Measurements from ENCODE around the gene C14orf132.

The C14orf132 gene

GRCh38 chr14:96091149-96091693, 52.1 kb downstream of the C14orf132 start:
- H3K27me3 Mint-ChIP-seq (ENCODE audit: low read depth) = no peaks in the 10 kb centered on the region
- no peaks in the 10 kb centered on the region for H3K9me3 Mint-ChIP-seq
- H3K27ac Mint-ChIP-seq = no peak overlapping the region
- no peaks in the 10 kb centered on the region for H3K36me3 Mint-ChIP-seq (ENCODE audit: low read depth)
- H3K4me1 Mint-ChIP-seq (ENCODE audit: low read depth) = no peaks in the 10 kb centered on the region
- H3K4me3 Mint-ChIP-seq = no peak overlapping the region

GRCh38 chr14:96091941-96092411, 52.8 kb downstream of the C14orf132 start:
- no peaks in the 10 kb centered on the region for H3K9me3 Mint-ChIP-seq
- H3K4me1 Mint-ChIP-seq (ENCODE audit: low read depth) = no peaks in the 10 kb centered on the region
- H3K27ac Mint-ChIP-seq = no peak overlapping the region
- no peaks in the 10 kb centered on the region for H3K36me3 Mint-ChIP-seq (ENCODE audit: low read depth)
- no peak overlapping the region for H3K4me3 Mint-ChIP-seq
- no peaks in the 10 kb centered on the region for H3K27me3 Mint-ChIP-seq (ENCODE audit: low read depth)

- Mint-ChIP-seq H3K27ac (no peak overlapping the region), H3K4me1 (ENCODE audit: low read depth) (no peaks in the 10 kb centered on the region), H3K36me3 (ENCODE audit: low read depth) (no peaks in the 10 kb centered on the region), H3K9me3 (no peaks in the 10 kb centered on the region), H3K4me3 (no peak overlapping the region), H3K27me3 (ENCODE audit: low read depth) (no peaks in the 10 kb centered on the region)
These were observed 53.8 kb downstream of the C14orf132 start for GRCh38 chr14:96092936-96093335.

- Mint-ChIP-seq H3K9me3 (no peaks in the 10 kb centered on the region), H3K4me1 (ENCODE audit: low read depth) (no peaks in the 10 kb centered on the region), H3K36me3 (ENCODE audit: low read depth) (no peaks in the 10 kb centered on the region), H3K27ac (no peak overlapping the region), H3K27me3 (ENCODE audit: low read depth) (no peaks in the 10 kb centered on the region), H3K4me3 (no peak overlapping the region)
These were observed 55.0 kb downstream of the C14orf132 start for GRCh38 chr14:96094211-96094610.

GRCh38 chr14:96094656-96095055, 55.5 kb downstream of the C14orf132 start:
- Mint-ChIP-seq H3K36me3 (ENCODE audit: low read depth) (no peaks in the 10 kb centered on the region), H3K27ac (no peak overlapping the region)

GRCh38 chr14:96095058-96095457, 55.9 kb downstream of the C14orf132 start:
- Mint-ChIP-seq H3K36me3 (ENCODE audit: low read depth) (no peaks in the 10 kb centered on the region), H3K4me3 (no peak overlapping the region)

More at GRCh38 chr14:96094656-96095055, 55.5 kb downstream of the C14orf132 start:
- no peaks in the 10 kb centered on the region for H3K9me3 Mint-ChIP-seq
- H3K27me3 Mint-ChIP-seq (ENCODE audit: low read depth) = no peaks in the 10 kb centered on the region
- H3K4me1 Mint-ChIP-seq (ENCODE audit: low read depth) = no peaks in the 10 kb centered on the region
- no peak overlapping the region for H3K4me3 Mint-ChIP-seq

GRCh38 chr14:96095581-96096476, 56.7 kb downstream of the C14orf132 start:
- Mint-ChIP-seq H3K36me3 (ENCODE audit: low read depth) (no peaks in the 10 kb centered on the region), H3K27ac (no peak overlapping the region), H3K9me3 (no peaks in the 10 kb centered on the region), H3K4me3 (no peak overlapping the region), H3K4me1 (ENCODE audit: low read depth) (no peaks in the 10 kb centered on the region), H3K27me3 (ENCODE audit: low read depth) (no peaks in the 10 kb centered on the region)

More at GRCh38 chr14:96095058-96095457, 55.9 kb downstream of the C14orf132 start:
- H3K27me3 Mint-ChIP-seq (ENCODE audit: low read depth) = no peaks in the 10 kb centered on the region
- no peaks in the 10 kb centered on the region for H3K9me3 Mint-ChIP-seq
- H3K4me1 Mint-ChIP-seq (ENCODE audit: low read depth) = no peaks in the 10 kb centered on the region
- no peak overlapping the region for H3K27ac Mint-ChIP-seq

- no peak overlapping the region for H3K27ac Mint-ChIP-seq
- no peaks in the 10 kb centered on the region for H3K27me3 Mint-ChIP-seq (ENCODE audit: low read depth)
- H3K36me3 Mint-ChIP-seq (ENCODE audit: low read depth) = no peaks in the 10 kb centered on the region
- H3K4me1 Mint-ChIP-seq (ENCODE audit: low read depth) = no peaks in the 10 kb centered on the region
- no peak overlapping the region for H3K4me3 Mint-ChIP-seq
- H3K9me3 Mint-ChIP-seq = no peaks in the 10 kb centered on the region
These were observed 57.8 kb downstream of the C14orf132 start for GRCh38 chr14:96096639-96097610.

GRCh38 chr14:96097752-96098151, 58.6 kb downstream of the C14orf132 start:
- H3K9me3 Mint-ChIP-seq = no peaks in the 10 kb centered on the region
- H3K4me3 Mint-ChIP-seq = no peak overlapping the region
- no peaks in the 10 kb centered on the region for H3K36me3 Mint-ChIP-seq (ENCODE audit: low read depth)
- H3K27ac Mint-ChIP-seq = no peak overlapping the region
- no peaks in the 10 kb centered on the region for H3K27me3 Mint-ChIP-seq (ENCODE audit: low read depth)
- no peaks in the 10 kb centered on the region for H3K4me1 Mint-ChIP-seq (ENCODE audit: low read depth)

- no peaks in the 10 kb centered on the region for H3K27me3 Mint-ChIP-seq (ENCODE audit: low read depth)
- H3K4me3 Mint-ChIP-seq = no peak overlapping the region
- H3K36me3 Mint-ChIP-seq (ENCODE audit: low read depth) = no peaks in the 10 kb centered on the region
- no peak overlapping the region for H3K27ac Mint-ChIP-seq
- no peaks in the 10 kb centered on the region for H3K4me1 Mint-ChIP-seq (ENCODE audit: low read depth)
- no peaks in the 10 kb centered on the region for H3K9me3 Mint-ChIP-seq
These were observed 59.3 kb downstream of the C14orf132 start for GRCh38 chr14:96098309-96098998.

GRCh38 chr14:96098999-96099335, 59.8 kb downstream of the C14orf132 start:
- Mint-ChIP-seq H3K36me3 (ENCODE audit: low read depth) (no peaks in the 10 kb centered on the region), H3K27me3 (ENCODE audit: low read depth) (no peaks in the 10 kb centered on the region), H3K4me3 (no peak overlapping the region)

GRCh38 chr14:96100161-96101064, 61.3 kb downstream of the C14orf132 start:
- H3K4me1 Mint-ChIP-seq (ENCODE audit: low read depth) = no peaks in the 10 kb centered on the region
- H3K9me3 Mint-ChIP-seq = no peaks in the 10 kb centered on the region
- no peak overlapping the region for H3K4me3 Mint-ChIP-seq
- H3K27me3 Mint-ChIP-seq (ENCODE audit: low read depth) = no peaks in the 10 kb centered on the region
- H3K36me3 Mint-ChIP-seq (ENCODE audit: low read depth) = no peaks in the 10 kb centered on the region
- H3K27ac Mint-ChIP-seq = no peak overlapping the region

More at GRCh38 chr14:96098999-96099335, 59.8 kb downstream of the C14orf132 start:
- Mint-ChIP-seq H3K9me3 (no peaks in the 10 kb centered on the region), H3K27ac (no peak overlapping the region), H3K4me1 (ENCODE audit: low read depth) (no peaks in the 10 kb centered on the region)
